ENCODE measurements around the gene SPINK1.

DNA sequence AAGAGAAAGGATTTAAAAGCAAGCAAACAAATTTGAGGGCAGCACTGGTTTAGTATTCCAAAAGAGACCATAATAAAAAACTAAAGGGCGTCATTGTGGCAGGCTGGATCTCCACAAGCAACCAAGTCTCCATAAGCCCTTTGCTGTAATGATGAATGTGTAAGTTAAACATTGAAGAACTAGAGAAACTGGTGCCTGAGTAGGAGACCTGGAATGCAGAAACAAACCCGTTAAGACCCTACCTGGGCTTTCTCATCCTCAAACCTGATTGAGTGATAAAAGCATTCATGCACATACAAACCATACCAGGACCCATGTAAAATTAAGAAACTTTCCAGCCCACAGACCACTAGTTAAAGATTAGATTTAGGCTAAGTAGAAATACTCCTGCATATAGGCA, 45.2 kb upstream of the SPINK1 start:
- TF ChIP-seq, protein P1, sequence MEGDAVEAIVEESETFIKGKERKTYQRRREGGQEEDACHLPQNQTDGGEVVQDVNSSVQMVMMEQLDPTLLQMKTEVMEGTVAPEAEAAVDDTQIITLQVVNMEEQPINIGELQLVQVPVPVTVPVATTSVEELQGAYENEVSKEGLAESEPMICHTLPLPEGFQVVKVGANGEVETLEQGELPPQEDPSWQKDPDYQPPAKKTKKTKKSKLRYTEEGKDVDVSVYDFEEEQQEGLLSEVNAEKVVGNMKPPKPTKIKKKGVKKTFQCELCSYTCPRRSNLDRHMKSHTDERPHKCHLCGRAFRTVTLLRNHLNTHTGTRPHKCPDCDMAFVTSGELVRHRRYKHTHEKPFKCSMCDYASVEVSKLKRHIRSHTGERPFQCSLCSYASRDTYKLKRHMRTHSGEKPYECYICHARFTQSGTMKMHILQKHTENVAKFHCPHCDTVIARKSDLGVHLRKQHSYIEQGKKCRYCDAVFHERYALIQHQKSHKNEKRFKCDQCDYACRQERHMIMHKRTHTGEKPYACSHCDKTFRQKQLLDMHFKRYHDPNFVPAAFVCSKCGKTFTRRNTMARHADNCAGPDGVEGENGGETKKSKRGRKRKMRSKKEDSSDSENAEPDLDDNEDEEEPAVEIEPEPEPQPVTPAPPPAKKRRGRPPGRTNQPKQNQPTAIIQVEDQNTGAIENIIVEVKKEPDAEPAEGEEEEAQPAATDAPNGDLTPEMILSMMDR (IDR thresholded peaks at IDR 0.05): no peak
- TF ChIP-seq POLR2A (IDR thresholded peaks at IDR 0.05) (no peak), POLR2AphosphoS5 (IDR thresholded peaks at IDR 0.05) (no peak)
